Lung (tissue), 12 donors: Measurements from ENCODE around the gene PELI2. TPM values are rescaled to one million over a fixed set of nuclear protein-coding genes. Genes with fewer than 3 reads are reported as not detected.

Experiments
- ATAC-seq: fragments of 200-7000 bp; cut with Tn5 transposase; one replicate; pipeline ENCODE4 v1.9.1; 2020; ENCODE audit warnings: moderate number of reproducible peaks; ENCODE audit not compliant: insufficient read depth, low FRiP score
- DNase-seq, 3 donors: peaks; one replicate each; pipeline ENCODE4 v3.0.0-alpha.2; 2013 to 2017
- H3K27ac ChIP-seq, 2 donors: one replicate each; pipeline ENCODE4 v1.5.1; 2013; ENCODE audit warnings: mild to moderate bottlenecking in 2 of 2, moderate library complexity in 2 of 2, control low read depth in 1 of 2, inconsistent platforms in 1 of 2, low read depth in 1 of 2, low read length in 1 of 2
- H3K27me3 ChIP-seq, 3 donors: one replicate each; pipeline ENCODE4 v1.5.1; 2013; ENCODE audit warnings: low read length in 2 of 3; ENCODE audit not compliant: control insufficient read depth in 3 of 3, insufficient read depth in 3 of 3
- H3K36me3 ChIP-seq, 4 donors: one replicate each; pipeline ENCODE4 v1.5.1; 2013; ENCODE audit warnings: low read length in 4 of 4, mild to moderate bottlenecking in 1 of 4, moderate library complexity in 1 of 4; ENCODE audit not compliant: control insufficient read depth in 4 of 4, insufficient read depth in 4 of 4
- H3K4me1 ChIP-seq, 5 donors: one replicate each; pipeline ENCODE4 v1.5.1; 2013; ENCODE audit warnings: low read length in 5 of 5, mild to moderate bottlenecking in 2 of 5, moderate library complexity in 1 of 5; ENCODE audit not compliant: control insufficient read depth in 5 of 5, insufficient read depth in 5 of 5
- H3K4me3 ChIP-seq: one replicate; pipeline ENCODE4 v1.5.1; 2013; ENCODE audit warnings: mild to moderate bottlenecking, control low read depth, moderate library complexity
- H3K9ac ChIP-seq, 2 donors: one replicate each; pipeline ENCODE4 v1.5.1; 2013; ENCODE audit warnings: low read length in 2 of 2, control low read depth in 1 of 2; ENCODE audit not compliant: insufficient read depth in 1 of 2
- H3K9me3 ChIP-seq, 4 donors: one replicate each; pipeline ENCODE4 v1.5.1; 2013; ENCODE audit warnings: low read length in 3 of 4, mild to moderate bottlenecking in 1 of 4, moderate library complexity in 1 of 4; ENCODE audit not compliant: control insufficient read depth in 4 of 4, insufficient read depth in 3 of 4
- CTCF ChIP-seq: IDR thresholded peaks from 2 replicates; pipeline ENCODE4 v1.5.1; 2012; ENCODE audit warnings: mild to moderate bottlenecking; ENCODE audit errors: control extremely low read depth, extremely low read depth
- WGBS, 2 donors: extraction: QIAGEN DNeasy Blood & Tissue Kit; methylation state at CpG; one replicate each; pipeline ENCODE4 v1.1.7; 2013; 5-methylcytosine and 5-hydroxymethylcytosine counted together
- polyA plus RNA-seq, 2 donors: library from polyadenylated mRNA; stranded (reverse); fragments of 200-250 nt; gene quantifications; one replicate each; pipeline ENCODE4 v1.2.1, GENCODE V29; 2013
- total RNA-seq, 2 donors: library from RNA; depleted of rRNA in 1 of 2; stranded (reverse); fragments of >200 nt in 1 of 2; gene quantifications; one replicate each; pipeline ENCODE4 v1.2.1, GENCODE V29; 2014 to 2021
- donor health status: control.
- donor health status: control.
- donor health status: Bipolar disorder and iron deficiency.
- donor health status: healthy.
- donor health status: DM: yes; HTN: yes; CAD: no.

PELI2 gene
- total and polyA plus RNA-seq, 4 donors, result 3.8 to 21.1 (median 8.5) TPM

GRCh38 chr14:56088941-56089340, 29.3 kb upstream of the PELI2 start:
- H3K9me3 ChIP-seq, result no peaks in the 10 kb centered on the region
- H3K9ac ChIP-seq, result no peak overlapping the region
- TF ChIP-seq CTCF, result no peak
- WGBS, 2 donors, result 66 to 76% methylated on average over 3 of the region's 3 CpGs
- DNase-seq, result peak in 2 of 3 donors; percentile 48 to 57
- H3K27ac ChIP-seq, result no peak overlapping the region
- no peak for ATAC-seq
- H3K4me1 ChIP-seq, result peaks cover 0 to 15% (median 6%) of the 10 kb centered on the region in 5 donors
- H3K36me3 ChIP-seq, result no peaks in the 10 kb centered on the region
- H3K4me3 ChIP-seq, result no peak overlapping the region
- H3K27me3 ChIP-seq, result no peaks in the 10 kb centered on the region

DNA sequence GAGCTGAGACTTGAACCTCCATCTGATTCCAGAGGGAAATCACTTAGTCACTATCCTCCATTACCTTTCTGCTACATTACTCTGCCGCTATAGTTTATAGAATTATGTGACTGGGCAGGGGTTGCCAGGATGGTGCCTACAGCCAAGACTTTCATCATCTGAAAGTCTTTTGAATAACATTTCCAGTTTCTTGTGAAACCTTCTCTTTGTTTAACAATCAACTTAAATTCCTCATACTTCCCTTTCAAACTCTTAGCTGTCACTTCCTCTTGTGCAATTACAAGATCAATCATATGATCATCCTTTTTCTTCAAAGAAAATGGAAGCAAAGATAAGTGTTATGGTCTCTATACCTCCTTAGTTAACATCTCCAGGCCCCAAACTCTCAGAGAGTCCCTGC, 25.4 kb upstream of the PELI2 start:
- WGBS, 2 donors, result 15 to 41% methylated on average over 1 of the region's 1 CpG

GRCh38 chr14:56094076-56094475, 24.1 kb upstream of the PELI2 start:
- no peak for ATAC-seq
- Histone ChIP-seq H3K4me3 (no peak overlapping the region), H3K9ac (no peak overlapping the region), H3K4me1 (peaks cover 0 to 12% (median 3%) of the 10 kb centered on the region in 5 donors), H3K36me3 (no peaks in the 10 kb centered on the region), H3K27ac (no peak overlapping the region), H3K27me3 (no peaks in the 10 kb centered on the region), H3K9me3 (no peaks in the 10 kb centered on the region)
- WGBS, 2 donors, result 35 to 47% methylated on average over 4 of the region's 4 CpGs
- no peak for TF ChIP-seq CTCF
- peak in 2 of 3 donors; percentile 65 to 74 for DNase-seq

More for the DNA sequence above, 25.4 kb upstream of the PELI2 start:
- no peaks in the 10 kb centered on the region for H3K9me3 ChIP-seq
- no peak for TF ChIP-seq CTCF
- H3K9ac ChIP-seq, result no peak overlapping the region
- peak; percentile 54 for ATAC-seq
- no peak overlapping the region for H3K27ac ChIP-seq
- no peaks in the 10 kb centered on the region for H3K36me3 ChIP-seq
- peak in 1 of 3 donors; percentile 19 for DNase-seq
- no peaks in the 10 kb centered on the region for H3K27me3 ChIP-seq
- H3K4me1 ChIP-seq, result peaks cover 0 to 13% (median 6%) of the 10 kb centered on the region in 5 donors
- no peak overlapping the region for H3K4me3 ChIP-seq

- 95% methylated on average over 1 of the region's 1 CpG for WGBS, 2 donors
Measured at GRCh38 chr14:56098021-56098420, 20.2 kb upstream of the PELI2 start.

More at GRCh38 chr14:56098021-56098420, 20.2 kb upstream of the PELI2 start:
- Histone ChIP-seq H3K27me3 (no peaks in the 10 kb centered on the region), H3K9ac (no peak overlapping the region), H3K4me1 (peaks cover 0 to 27% (median 5%) of the 10 kb centered on the region in 5 donors), H3K9me3 (no peaks in the 10 kb centered on the region), H3K4me3 (no peak overlapping the region), H3K27ac (no peak overlapping the region), H3K36me3 (no peaks in the 10 kb centered on the region)
- no peak for DNase-seq
- TF ChIP-seq CTCF, result no peak
- no peak for ATAC-seq
